Upper lobe of right lung (tissue), 1 donor: ENCODE data around the gene SERPINE2. TPM values are rescaled to one million over a fixed set of nuclear protein-coding genes. Genes with fewer than 3 reads are reported as not detected.

Experiments
- ATAC-seq: fragments of 200-7000 bp; cut with Tn5 transposase; one replicate; pipeline ENCODE4 v1.9.1; 2020; ENCODE audit warnings: mild to moderate bottlenecking, moderate library complexity
- DNase-seq: peaks from one replicate; pipeline ENCODE4 v3.0.0-alpha.2; 2020
- H3K27ac ChIP-seq: fragments of 200-600 bp; one replicate; pipeline ENCODE4 v1.8.0; 2022
- H3K27me3 ChIP-seq: fragments of 200-600 bp; one replicate; pipeline ENCODE4 v1.8.0; 2022; ENCODE audit warnings: mild to moderate bottlenecking
- H3K36me3 ChIP-seq: fragments of 200-600 bp; one replicate; pipeline ENCODE4 v1.8.0; 2022
- H3K4me1 ChIP-seq: fragments of 200-600 bp; one replicate; pipeline ENCODE4 v1.8.0; 2022
- H3K4me3 ChIP-seq: fragments of 200-600 bp; one replicate; pipeline ENCODE4 v1.8.0; 2022; ENCODE audit warnings: mild to moderate bottlenecking
- H3K9me3 ChIP-seq: fragments of 200-600 bp; one replicate; pipeline ENCODE4 v1.8.0; 2022
- intact Hi-C: fragments of 100-400 bp; cut with DNase I; formaldehyde crosslinking; loops from one replicate; pipeline ENCODE4 v1.11.0; 2022
- total RNA-seq: library from RNA; stranded (reverse); fragmentation: NEBNext Ultra II Directional; extraction: Animal tissue kit (Norgen Biotek cat#: 25700); gene quantifications from one replicate; pipeline ENCODE4 v1.2.1, GENCODE V29; 2021
- TF ChIP-seq, protein P1 (sequence below): fragments of 200-600 bp; IDR thresholded peaks from one replicate; pipeline ENCODE4 v1.8.0; 2022; ENCODE audit warnings: antibody characterized with exemption
- donor health status: DM: no; HTN: yes; CAD: no; lungs with severe emphysema.

Gene SERPINE2
- total RNA-seq, 1 donor from 2014 or later, result 7.3 TPM

DNA sequence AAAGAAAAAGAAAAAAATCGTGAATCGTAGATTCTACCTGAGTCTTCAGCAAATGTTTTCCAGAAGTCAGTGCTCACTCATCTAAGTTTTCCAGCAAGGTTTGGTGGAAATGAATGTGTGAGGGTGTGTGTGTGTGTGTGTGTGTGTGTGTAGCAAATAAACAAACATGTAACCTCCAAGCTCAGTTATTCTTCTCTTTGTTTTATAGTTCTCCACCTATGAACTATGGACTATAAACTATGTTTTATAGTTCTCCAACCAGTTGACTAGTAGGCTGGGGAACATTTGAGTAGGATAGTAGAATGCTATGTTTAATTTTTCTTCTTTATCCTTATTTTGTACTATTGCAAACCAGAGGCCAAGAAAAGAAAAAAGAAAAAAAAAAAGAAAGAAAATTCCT, 44.6 kb upstream of the SERPINE2 start:
- intact Hi-C loops, result no loop called here
- DNase-seq (no peak), ATAC-seq (no peak)
- Histone ChIP-seq H3K4me3 (no peak overlapping the region), H3K27me3 (no peaks in the 10 kb centered on the region), H3K27ac (no peak overlapping the region), H3K9me3 (no peaks in the 10 kb centered on the region), H3K4me1 (no peaks in the 10 kb centered on the region), H3K36me3 (no peaks in the 10 kb centered on the region)
- TF ChIP-seq, protein P1, sequence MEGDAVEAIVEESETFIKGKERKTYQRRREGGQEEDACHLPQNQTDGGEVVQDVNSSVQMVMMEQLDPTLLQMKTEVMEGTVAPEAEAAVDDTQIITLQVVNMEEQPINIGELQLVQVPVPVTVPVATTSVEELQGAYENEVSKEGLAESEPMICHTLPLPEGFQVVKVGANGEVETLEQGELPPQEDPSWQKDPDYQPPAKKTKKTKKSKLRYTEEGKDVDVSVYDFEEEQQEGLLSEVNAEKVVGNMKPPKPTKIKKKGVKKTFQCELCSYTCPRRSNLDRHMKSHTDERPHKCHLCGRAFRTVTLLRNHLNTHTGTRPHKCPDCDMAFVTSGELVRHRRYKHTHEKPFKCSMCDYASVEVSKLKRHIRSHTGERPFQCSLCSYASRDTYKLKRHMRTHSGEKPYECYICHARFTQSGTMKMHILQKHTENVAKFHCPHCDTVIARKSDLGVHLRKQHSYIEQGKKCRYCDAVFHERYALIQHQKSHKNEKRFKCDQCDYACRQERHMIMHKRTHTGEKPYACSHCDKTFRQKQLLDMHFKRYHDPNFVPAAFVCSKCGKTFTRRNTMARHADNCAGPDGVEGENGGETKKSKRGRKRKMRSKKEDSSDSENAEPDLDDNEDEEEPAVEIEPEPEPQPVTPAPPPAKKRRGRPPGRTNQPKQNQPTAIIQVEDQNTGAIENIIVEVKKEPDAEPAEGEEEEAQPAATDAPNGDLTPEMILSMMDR, result no peak

DNA sequence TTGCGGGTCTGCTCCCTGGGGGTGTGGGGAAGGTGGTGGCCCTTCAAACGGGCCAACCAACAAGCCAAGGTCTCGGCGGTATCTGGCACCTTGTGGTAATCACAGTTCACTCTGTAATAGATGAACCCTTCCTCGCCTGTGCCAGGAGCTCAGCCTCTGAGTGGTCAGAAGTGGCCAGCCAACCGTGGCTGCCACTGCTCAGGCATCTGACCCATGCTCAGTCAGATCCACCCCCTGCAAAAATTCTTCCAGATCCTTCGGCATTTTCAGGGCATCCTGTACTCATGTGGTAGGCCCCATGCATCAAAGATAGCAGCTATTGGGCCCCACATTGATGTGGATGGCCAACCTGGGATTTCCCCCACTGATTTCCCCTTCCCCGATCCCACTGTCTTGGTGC, 39.6 kb upstream of the SERPINE2 start:
- no peak for ATAC-seq
- no peak for DNase-seq
- H3K27ac ChIP-seq, result no peak overlapping the region
- no peak overlapping the region for H3K4me3 ChIP-seq
- no peaks in the 10 kb centered on the region for H3K36me3 ChIP-seq
- intact Hi-C loops, result no loop called here
- H3K4me1 ChIP-seq, result no peaks in the 10 kb centered on the region
- TF ChIP-seq, protein P1, result no peak
- no peaks in the 10 kb centered on the region for H3K27me3 ChIP-seq
- H3K9me3 ChIP-seq, result no peaks in the 10 kb centered on the region

DNA sequence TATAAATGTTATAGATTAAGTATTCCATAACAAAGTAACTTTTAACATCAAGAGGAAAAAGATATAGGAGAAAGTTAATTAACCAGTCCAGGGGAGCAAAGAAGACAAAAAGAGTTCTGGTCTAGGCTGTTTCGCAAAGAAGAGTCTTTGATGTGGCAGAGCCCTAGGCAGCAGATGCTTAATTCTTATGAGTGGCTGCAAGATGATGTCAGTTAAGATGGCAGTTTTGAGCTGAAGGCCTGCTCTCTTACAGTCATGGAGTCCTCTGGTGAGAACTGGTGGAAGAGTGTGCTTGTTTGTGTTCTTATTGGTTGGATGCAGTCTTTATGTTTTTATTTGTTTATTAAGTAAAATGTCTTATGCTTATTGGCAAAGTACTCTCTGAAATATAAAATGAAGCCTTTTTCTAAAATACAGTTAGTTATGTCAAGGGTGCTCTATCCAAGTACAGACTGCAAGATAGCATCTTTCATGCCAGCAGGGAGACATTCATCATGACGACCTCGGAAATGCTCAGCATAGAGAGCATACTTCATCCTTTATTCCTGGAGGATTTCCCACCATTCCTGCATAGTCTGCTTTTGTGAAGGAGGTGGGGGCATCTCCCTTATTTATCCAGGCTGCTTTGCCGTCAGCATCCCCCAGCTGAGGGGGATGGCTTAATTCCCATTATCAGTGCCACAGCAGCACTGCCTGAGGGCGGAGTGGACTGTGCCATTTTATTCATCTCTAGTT, 38.9 kb upstream of the SERPINE2 start:
- Histone ChIP-seq H3K9me3 (no peaks in the 10 kb centered on the region), H3K36me3 (no peaks in the 10 kb centered on the region), H3K27me3 (no peaks in the 10 kb centered on the region), H3K4me1 (no peaks in the 10 kb centered on the region), H3K4me3 (no peak overlapping the region), H3K27ac (no peak overlapping the region)
- no peak for DNase-seq
- intact Hi-C loops, result no loop called here
- ATAC-seq, result no peak
- TF ChIP-seq, protein P1, result no peak

DNA sequence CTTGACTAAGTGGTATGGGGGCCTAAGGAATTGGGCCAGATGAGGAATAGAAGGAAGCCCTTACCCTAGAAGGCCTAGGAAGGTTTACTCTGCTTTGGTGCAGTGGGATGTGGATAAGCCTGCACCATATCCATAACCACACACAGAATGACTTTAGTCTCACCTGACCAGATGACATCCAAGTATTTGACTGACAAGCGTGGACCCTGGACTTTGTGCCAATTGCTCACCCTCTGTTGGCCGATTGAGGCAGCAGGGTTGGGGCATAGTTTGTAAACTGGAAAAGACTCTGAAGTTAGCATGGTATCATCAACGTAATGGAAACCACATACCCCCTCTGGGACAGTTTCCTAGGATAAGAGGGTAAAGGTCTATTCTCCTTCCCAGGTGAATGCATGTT, 36.5 kb upstream of the SERPINE2 start:
- DNase-seq (no peak), ATAC-seq (no peak)
- H3K27me3 ChIP-seq, result no peaks in the 10 kb centered on the region
- H3K36me3 ChIP-seq, result no peaks in the 10 kb centered on the region
- no peaks in the 10 kb centered on the region for H3K4me1 ChIP-seq
- TF ChIP-seq, protein P1, result no peak
- no peak overlapping the region for H3K4me3 ChIP-seq
- H3K9me3 ChIP-seq, result no peaks in the 10 kb centered on the region
- H3K27ac ChIP-seq, result no peak overlapping the region
- intact Hi-C loops, result no loop called here

DNA sequence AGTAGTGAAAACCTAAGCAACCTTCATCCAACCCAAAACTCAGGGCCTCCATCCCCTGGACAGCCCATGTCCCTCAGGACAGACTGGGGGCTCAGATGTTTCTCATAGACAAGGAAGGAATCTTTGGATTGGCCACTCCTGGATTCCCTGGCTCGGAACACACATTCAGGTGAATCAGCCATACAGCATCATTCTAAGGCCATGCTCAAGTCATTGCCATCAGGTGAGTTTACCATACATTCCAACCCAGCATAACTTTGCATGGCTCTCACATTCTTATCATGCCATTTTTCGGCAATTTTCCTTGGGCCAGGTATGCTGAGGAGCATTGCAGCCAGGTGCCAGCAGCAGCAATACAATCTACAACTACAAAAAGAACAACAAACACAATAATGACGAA, 34.6 kb upstream of the SERPINE2 start:
- Histone ChIP-seq H3K27ac (no peak overlapping the region), H3K4me1 (no peaks in the 10 kb centered on the region), H3K4me3 (no peak overlapping the region), H3K9me3 (no peaks in the 10 kb centered on the region), H3K36me3 (no peaks in the 10 kb centered on the region), H3K27me3 (no peaks in the 10 kb centered on the region)
- DNase-seq (no peak), ATAC-seq (no peak)
- intact Hi-C loops, result no loop called here
- TF ChIP-seq, protein P1, result no peak
